GM21825 (cell line): ENCODE results near the gene TRIM9.

Source experiments
- ATAC-seq: cut with Tn5 transposase; IDR thresholded peaks from one replicate; pipeline ENCODE4 v1.9.1; 2021; ENCODE audit warnings: mild to moderate bottlenecking, moderate library complexity; ENCODE audit not compliant: unreplicated experiment

Gene TRIM9

DNA sequence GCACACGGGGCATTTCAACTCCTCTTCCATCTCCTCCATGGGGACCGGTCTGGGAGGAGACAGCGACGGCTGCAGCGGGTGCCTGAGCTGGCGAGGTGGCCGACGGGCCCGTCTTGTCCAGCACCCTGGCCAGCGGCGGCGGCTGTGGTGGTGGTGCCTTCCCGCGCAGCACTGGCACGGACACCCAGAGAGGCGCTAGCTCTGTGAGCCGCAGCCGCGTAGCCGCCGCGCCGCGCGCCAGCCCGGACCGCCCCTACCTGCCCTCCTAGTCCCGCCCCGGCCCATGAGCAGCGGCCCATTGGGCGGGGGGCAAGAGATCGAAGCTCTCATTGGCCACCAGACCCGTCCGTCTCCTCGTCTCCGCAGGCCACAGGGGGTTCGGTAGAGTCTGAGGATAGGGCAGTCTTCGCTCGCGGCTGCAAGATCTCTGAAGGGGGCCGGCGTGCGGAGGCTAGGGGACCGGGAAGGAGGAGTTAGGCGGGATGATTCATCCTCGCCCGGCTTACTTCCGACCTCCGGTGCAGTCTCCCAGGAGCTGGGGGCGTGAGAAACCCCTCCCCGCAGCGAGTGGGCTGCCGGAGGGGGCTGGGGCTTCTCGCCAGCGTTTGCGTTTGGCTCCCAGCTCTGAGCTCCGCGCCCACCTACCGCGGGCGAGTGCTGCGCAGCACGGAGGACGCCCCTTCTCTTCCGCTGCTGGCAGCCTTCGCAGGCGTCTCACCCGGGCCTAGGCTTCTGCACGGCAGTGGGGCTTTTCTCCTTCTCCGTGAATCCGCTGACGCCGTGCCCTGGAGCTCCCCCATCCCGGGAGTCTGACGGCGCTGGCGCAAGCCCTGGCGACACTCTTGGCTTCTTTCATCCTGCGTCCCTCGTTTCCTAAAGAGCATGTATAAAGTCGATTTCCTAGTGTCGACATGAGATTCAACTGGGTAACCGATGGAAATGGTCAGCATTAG, at the start of gene TRIM9:
Gene TRIM9 (minus strand): TSS at position 205 of the 953 bp plus-strand sequence. CDS start 166 bp downstream, at position 39.
- ATAC-seq = peak; percentile 98

DNA sequence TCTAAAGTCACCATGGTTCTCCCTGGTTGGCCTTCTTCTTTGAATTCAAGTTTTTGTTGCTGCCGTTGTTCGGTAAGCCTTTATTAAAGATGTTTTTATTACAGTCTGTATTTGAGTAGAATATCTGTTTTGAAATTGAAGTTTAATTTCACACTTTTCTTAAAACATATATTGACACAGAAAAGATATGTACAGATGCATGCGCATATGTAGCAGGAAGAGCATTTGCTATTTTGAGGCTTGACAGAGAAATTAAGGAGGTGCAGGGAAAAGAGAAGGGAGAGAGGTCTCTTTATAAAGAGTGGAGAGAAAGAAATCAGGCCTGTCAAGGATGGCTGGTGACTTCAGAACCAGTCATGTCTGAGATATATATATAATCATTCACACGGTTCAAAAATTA, 46.0 kb upstream of the TRIM9 start:
- no peak for ATAC-seq

DNA sequence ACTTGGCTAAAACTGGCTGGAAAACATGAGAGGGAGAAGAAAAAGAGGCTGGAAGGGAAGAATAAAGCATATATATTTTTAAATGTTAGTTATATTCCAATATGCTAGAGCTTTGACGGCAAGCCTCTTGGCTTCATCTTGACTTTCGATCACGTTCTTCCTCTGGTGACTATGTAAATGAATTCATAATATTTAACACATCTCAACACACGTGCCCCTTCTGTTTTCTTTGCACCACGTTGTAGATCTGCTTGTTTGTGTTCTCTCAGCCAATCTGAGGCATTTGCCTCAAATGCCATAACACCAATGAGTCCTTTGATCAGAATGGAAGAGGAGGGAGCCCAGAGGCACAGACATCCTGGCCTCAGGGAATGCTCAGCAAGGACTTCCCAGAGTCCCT, 45.4 kb upstream of the TRIM9 start:
- ATAC-seq = no peak

DNA sequence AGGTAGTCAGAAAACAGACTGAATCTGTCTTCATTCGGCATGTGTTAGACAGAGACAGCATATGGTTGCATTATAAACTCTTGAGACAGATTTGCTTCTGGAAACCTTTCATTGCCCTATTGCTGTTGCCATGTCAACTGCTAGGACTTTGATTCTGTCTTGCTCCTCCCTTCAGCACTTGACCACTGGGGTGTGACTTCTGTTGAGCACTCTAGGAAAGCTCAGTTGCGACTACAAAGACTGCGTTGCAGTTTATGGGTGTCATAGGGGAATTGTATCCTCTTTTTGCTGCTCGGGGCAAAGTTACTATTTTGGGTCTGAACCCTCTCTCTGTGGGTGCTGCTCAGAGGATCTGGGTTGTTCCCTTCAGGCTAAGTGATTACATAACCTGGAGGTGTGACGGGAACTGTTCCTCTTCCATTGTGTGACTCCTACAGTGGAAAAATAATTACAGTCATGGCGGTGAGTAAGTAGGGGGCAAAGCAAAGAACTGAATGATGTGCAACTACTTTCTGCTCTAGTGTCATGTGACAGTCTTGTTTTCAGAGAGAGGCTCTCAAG, 44.3 kb upstream of the TRIM9 start:
- no peak for ATAC-seq

DNA sequence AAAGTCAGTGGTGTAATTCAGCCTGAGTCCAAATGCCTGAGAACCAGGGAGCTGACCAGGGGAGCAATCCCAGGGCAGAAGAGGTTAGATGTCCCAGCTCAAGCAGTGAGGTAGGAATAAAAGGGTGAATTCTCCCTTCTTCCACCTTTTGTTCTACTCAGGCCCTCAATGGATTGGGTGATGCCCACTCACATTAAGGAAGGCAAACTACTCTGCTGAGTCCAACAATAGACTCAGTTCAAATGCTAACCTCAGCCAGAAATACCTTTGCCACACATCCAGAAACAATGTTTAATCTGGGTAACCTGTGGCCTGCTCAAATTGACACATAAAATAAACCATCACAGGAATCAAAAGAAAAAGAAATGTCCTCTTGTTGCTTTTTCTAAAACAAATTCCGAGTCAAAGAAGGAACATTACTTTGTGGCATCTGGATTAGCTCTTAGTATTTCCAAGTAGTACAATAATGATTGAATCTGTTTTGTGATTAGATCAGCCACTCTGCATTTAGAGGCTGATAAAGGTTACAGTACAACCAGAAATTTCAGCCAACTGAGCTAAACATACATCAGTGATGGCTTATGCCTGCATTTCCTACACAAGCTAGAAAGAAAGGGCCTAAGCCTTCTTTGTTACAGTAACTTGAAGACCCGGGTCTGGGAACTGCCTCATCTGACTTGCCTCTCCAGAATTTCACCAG, 43.6 kb upstream of the TRIM9 start:
- ATAC-seq = no peak

DNA sequence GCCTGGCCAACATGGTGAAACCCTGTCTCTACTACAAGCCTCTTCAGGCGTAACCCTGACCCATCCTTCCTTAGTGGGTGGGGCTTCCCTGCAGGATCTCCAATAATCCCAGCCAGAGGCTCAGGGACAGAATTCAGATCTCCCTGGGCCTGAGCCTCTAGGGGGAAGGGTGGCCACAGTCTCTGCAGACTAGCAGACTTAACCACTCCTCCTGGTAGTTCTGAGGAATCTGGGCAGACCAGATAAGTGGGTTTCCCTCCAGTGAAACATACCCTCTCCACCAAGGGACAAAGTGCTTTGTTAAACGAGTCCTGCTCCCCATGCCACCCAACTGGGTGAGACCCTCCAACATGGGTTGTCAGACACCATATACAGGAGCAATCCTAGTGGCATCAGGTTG, 36.6 kb upstream of the TRIM9 start:
- ATAC-seq = no peak

DNA sequence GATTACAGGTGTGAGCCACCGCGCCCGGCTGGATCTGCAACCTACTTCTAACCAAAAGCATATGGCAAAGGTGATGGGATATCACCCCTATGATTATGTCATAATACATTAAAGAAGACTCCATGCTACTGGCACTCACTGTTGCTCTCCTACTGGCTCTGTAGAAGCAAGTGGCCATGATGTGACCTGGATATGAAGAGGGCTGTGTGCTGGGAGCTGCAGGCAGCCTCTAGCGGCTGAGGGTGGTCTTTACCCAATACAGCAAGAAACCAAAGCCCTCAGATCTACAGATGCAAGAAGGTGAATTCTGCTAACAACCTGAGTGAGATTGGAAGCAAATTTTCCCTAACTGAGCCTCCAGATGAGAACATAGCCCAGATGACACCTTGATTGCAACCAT, 34.2 kb upstream of the TRIM9 start:
- ATAC-seq = no peak

DNA sequence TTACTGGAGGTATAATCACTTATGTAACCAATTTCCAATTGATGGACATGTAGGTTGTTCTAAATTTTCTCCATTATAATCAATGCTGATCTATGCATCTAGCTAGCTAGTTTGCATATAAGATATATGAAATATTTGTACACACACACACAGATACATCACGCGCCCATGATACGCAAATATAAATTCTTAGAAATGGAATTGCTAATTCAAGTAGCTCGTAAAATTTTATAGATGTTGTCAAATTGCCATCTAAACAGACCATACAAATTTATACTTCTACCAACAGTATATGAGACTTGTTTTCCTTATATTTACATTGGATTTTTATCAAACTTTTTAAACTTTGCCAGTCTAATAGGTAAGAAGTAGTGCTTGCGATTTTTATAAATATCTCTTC, 29.1 kb upstream of the TRIM9 start:
- ATAC-seq = no peak

DNA sequence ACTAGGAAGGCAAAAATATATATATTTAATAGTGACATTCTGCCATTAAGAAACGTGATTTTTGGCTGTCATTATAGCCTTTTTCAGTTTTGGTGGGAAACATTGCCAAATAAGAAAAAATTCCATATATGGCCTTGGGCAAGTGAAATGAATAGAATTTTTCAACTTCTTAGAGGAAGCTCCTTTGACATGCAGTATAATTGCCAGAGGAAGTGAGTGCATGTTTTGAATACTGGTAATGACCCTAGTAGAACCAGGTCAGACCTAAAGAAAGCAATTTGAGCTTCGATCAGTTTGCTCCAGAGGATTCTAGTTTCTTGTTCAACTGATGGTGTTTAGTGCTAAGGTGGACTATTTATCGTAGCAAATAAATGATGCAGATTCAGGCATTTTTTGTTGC, 26.2 kb upstream of the TRIM9 start:
- no peak for ATAC-seq

DNA sequence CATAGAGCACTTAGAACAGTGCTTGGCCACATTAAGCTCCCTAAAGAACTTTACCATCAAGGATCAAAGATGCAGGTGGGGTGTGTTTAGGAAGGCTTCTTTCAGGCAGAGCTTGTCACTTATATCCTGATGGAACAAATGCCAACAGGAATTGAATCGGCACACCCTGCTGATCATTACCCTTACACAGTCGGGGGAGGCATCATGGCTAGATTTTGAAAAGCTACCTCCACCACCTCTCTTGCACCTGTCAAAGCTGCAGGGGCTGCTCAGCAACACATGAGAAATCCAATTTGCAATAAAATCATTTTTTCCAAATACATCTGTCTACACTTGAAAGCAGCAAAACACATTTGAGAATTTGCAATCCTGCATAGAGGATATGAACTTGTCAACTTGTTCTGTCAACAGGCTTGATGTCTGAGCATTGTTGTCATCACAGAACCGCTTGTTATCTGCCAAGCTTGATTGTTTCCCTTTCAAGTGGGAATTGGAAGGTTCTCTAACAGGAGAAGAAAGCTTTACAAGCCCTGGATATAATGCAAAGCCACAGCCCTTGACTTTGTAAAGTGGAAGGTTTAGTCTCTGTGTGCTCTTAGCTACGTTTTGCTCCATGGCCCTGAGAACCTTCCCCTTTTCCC, 24.6 kb upstream of the TRIM9 start:
- no peak for ATAC-seq

DNA sequence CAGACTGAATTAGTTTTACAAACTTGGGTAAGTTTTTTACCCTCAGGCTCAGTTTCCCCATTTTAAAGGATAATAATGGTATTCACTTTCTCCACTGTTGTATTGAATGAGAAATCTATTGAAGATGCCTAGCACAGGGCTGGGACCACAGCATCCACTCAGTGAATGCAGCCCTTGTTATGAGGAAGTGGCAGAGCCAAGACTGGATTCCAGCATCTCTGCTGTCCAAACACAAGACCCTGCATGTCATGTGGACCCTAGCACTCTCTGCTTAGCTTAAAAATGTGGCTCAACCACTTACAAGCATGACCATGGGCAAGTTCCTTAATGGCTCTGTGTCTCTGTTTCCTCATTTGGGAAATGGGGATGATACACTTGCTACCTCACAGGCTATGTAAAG, 24.1 kb upstream of the TRIM9 start:
- no peak for ATAC-seq

DNA sequence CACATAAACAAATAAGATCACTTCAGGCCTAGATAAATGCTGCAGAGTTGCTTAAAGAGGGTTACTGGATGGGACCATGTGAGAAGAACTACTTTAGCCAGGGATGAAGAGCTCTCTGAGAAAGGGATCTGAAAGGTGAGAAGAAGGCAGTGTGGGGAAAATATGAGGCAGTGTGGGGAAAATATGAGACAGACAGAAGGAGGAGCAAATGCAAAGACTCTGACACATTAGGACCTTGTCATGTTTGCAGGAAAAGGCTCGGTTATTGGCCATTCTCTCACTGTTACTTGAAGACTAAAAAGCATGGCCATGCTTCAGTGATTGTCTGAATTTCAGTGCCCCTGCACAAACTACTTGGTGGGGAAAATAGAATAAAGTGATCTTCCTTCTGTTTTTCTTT, 22.7 kb upstream of the TRIM9 start:
- no peak for ATAC-seq

DNA sequence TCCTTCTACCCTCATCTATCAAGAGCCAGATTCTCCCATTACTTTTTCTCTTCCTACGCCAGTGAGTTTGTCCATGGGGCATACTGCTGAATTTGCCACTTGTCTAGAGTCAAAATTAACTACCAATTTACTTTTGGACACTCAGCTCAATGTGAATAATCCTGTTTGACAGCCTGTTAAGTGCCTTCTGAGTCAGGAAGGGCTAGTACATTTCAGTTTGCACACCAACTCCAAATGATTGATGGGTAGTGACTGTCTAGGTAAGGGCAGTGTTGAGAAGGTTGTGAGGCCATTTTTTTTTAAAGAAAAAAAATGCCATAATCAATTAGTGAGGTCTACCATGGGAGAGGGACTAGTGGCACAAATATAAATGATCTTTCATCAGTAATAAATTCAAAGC, 21.8 kb upstream of the TRIM9 start:
- no peak for ATAC-seq

DNA sequence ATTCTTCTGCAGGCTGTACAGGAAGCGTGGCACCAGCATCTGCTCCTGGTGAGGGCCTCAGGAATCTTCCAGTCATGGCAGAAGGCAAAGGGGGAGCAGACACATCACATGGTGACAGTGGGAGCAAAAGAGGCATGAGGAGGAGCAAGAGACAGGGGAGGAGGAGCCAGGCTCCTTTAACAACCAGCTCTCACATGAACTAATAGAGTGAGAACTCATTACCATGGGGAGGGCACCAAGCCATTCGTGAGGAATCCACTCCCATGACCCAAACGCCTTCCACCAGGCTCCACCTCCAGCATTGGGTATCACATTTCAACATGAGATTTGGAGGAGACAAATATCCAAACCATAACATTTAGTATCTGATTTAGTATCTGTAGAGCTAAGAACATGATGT, 14.7 kb upstream of the TRIM9 start:
- ATAC-seq = no peak

DNA sequence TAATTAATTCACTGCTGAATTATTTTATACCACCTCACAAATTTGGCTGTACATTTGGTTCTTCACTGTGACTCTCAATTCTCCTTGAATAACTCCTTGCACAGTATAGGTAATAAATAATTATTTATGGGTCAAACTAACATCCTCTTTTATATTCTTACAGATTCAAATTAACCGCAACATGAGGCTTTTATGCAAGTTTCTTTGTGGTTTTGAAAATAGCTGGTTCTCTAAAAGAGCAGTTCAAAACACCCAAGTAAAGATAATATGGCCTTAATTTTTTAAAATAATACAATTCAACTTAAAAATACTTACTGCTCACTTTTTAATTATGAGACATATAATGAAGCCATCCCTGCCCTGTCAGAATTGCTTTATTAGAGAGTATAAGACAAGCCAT, 12.9 kb upstream of the TRIM9 start:
- ATAC-seq = no peak

DNA sequence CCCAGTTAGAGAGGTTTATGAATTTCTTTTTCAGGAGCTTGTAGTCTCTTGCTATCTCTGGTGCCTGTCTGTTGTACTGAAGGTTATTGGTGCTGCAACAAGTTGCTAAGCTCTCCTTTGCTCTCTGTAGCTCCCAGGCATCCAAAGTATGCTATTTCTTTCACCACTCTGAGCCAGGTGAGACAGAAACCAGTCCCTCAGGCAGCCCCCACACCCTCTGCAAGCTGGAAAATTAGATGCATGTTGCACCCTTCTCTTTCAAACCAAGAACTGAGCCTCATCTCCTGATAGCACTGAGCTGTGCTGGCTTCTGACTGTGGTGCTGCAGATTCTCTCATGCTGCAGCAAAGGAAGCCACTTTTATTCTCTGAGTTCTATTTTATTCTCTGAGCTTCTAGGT, 9.6 kb upstream of the TRIM9 start:
- ATAC-seq = no peak

DNA sequence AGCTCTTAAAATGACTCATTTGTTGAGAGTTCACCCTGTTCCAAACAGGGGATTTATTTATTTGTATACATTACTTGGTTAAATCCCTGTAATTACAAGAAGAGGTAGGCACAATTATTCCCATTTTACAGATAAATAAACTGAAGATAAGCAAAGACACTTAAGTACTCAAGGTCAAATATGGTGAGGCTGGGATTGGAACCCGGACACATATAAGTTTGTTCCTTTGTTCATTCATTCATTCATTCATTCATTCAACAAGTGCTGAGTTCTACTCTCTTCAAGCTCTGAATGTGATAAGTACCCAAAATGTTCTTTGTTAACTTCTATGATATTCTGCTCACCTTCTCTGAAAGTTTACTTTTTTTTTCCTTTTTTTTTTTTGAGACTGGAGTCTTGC, 2.4 kb upstream of the TRIM9 start:
- ATAC-seq = no peak

DNA sequence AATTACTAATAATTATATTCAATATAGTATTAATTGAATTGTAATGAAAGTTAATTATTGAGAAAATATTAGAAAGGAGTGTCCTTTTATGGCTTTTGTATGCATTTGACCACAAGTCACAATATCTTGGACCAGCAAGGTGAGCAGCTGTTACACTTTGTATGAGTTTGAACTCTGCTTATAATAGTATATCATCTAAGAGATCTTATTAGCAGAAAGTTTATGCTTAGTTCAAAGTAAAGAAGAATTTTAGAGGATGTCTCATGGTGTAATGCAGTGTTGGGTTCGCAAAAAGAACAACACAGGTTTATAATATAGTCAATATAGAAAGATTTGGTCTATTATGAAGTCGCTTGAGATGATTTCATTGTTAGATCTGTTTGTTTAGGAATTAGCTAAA, 2.0 kb upstream of the TRIM9 start:
- no peak for ATAC-seq

DNA sequence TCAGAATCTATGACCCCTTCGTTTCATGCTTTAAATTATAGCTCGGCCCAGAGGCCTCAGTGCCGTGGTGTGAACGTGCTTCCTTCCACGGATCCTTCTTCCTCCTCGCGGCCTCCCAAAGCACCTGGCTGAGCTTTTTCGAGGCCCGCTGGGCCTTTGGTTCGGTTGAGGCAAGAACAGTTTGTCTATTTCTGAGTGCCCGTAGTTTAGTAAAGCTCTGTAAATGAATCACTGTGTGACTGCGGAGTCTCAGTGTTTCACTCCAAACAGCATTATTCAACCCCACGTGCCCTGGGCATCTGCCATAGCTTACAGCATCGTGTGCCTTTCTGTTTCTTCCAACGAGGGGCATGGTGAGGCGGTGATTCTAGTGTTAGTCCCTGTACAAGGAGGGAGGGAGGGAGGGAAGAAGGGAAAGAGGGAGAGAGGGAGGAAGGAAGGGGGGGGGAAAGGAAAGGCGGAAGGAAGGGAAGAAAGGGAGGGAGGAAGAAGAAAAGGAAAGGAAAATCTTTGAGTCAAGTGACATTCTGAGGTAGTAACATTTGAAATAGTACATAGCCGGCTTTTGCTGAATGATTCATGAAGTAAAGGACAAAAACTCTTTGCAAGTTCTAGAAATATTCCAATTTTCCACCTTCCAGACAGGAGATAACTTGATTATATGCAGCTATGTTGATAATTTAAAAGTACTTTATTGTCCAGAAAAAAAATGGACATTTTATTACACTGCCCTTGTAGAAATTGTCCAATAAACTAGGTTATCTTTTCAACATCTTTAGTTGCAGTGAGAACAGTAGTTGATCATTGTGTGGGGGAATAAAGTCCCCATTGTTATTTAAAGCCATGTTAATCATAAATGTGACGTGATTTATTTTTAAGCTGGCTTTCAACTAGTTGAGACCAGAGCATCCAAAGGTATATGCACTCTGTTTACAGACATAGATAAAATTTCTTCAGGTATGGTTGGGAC, 1.2 kb upstream of the TRIM9 start:
- no peak for ATAC-seq

DNA sequence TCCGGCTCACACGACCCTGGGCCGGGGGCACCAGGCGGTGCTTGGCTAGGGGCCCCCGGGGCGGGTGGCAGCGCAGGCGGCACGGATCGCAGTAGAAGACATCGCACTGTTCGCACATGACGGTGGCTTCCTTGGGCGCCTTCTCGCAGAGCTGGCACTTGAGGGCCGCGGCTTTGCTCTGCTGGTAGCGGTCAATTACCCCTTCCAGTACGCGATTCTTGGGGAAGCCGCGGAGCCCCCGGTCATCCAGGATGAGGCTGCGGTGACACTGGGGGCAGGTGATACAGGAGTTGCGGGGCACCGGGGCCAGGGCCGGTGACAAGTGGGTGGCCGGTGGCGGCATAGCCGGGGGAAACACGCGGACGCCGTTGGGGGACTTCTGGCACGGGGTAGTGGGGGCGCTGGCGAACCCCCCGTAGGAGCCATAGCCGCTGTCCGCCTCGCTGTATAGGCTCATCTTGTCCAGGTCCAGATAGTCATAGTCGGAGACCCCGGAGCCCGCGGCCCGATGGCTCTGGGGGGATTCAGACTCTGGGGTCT, 553 bp downstream of the TRIM9 start:
- ATAC-seq = peak; percentile 2
